ENCODE data around the gene PHF21A.

DNA sequence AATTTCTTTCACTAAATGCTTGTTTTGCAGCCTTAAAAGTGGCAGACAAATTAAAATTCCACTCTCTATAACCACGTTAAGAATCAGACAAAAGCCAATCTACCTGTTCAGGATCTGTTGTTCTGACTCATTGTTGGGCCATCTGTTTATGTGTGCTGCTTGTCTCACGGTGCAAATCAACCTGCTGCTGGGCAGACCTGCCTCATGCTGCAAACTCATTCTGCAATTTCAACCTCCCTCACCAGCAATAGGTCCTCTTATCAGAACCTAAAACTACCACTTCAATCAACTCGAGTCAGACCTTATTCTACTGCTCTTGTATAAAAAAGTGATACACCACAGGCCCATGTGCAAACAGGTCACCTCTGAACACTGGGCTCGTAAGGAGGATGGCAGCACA lies 123.7 kb downstream of the PHF21A start:
- TF ChIP-seq CTCF (IDR thresholded peaks at IDR 0.05; ENCODE audit: insufficient read depth, low read length, poor library complexity, severe bottlenecking) (no peak), EZH2phosphoT487 (conservative IDR thresholded peaks at IDR 0.05; ENCODE audit: low read length) (no peak)
